ENCODE measurements around the gene SLC13A4. TPM values are rescaled to one million over a fixed set of nuclear protein-coding genes. Genes with fewer than 3 reads are reported as not detected.
A peak's percentile ranks its signal among the peaks of the same experiment; 100 is the strongest.
"Not testable (repeated sequence)": the region's sequence is repeated elsewhere in the genome, so short reads cannot be mapped to it uniquely, and the experiment has no call there.

Gene SLC13A4
- polyA plus RNA-seq, 12 donors, result 0.37 to 4.6 (median 2.2) TPM; not detected in 2

DNA sequence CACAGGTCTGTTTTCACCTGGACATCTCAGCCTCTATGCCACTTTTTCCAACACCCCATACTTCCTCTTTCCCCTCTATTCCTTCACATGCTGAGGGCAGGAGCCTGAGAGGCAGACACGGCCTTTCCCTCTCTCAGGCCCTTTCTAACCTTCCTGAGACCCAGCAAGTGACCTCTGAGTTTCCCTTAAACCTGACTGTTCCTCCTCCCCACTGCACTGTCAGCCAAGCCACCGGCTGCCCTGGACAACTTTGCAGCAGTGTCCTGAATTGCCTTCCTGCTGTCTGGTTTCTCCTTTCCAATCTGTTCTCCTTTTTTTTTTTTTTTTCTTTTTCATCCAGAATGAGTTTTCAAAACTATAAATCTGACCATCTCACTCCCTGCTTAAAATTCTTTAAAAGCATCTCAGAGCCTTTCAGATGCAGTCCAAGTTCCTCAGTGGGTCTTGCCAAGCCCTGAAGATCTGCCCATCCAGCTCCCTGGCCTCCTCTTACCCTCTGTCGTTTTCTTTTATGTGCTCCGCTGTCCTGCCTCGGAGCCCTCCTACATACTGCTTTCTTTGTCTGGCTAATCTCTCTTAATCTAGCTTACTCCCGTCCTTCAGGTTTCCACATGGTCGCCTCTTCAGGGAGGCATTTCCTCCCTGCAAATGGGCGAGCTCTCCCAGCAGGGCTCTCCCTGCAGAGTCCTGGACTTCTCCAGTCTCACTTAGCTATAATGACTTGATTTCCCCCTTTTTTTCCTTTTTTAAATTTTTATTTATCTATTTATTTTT lies 30.5 kb downstream of the SLC13A4 start:
- no peak for DNase-seq

DNA sequence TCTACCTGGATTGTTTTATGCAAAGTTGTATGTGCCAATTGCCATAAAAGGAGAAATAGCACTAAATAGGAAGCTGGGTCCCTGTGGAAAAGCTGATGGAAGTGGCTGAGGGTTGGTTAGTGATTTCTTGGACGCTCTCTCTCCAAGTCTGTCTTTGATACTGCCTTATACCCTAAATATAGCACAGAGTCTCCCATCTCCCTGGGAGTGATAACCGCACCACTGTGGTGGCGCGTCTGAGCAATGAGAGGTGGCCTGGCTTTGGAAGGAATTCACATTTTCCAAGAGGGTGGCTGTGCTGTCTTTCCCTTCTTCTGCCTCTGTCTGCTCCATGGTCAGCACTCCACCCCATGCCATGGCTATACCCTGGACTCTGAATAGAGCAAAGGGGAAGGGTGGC lies 34.4 kb downstream of the SLC13A4 start:
- no peak for DNase-seq

DNA sequence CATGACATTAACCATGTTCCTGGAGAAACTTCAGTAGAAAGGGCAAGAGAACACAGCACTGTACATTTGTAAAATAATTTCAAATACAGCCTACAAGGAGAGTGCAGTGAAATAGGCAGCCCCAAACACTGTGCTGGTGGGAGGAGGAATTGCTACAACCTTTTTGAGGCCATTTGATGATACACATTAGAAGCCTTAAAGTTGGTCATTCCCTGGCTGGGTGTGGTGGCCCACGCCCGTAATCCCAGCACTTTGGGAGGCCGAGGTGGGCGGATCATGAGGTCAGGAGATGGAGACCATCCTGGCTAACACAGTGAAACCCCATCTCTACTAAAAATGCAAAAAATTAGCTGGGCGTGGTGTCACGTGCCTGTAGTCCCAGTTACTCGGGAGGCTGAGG lies 35.4 kb downstream of the SLC13A4 start:
- DNase-seq, result not testable (repeated sequence)

DNA sequence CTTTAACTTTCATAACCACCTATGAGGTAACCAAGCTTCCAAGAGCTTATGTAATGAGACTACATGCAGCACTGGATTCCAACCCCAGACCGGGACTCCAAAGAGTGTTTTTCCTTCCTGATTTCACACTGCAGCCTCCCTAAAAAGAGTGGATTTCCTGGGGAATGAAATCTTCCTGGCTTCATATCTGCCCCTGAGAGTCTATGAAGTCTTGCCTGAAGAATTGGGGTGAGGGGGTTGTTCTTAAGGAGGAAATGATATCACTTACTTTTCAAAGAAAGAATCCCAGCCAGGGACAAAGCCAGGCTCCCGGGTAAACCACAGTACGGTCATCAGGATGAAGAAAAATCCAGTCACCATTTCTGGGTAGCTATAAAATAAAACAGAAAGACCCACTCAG lies 35.9 kb downstream of the SLC13A4 start:
- no peak for DNase-seq

DNA sequence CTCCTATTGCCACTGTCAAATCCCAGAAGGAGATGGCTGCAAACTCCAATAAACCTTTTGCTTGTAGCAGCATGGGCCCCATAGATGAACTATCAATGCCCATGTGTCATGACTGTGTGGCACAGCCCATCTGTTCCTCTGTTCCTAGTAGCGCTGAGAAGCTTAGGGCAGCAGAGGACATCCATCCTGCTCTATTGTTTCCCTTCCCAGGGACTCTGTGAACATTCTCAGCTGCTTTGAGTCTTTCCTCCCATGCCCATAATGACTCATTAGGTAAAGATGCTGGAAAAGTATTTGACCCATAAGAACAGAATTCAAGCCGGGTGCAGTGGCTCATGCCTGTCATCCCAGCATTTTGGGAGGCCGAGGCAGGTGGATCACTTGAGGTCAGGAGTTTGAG lies 37.4 kb downstream of the SLC13A4 start:
- DNase-seq, result no peak

DNA sequence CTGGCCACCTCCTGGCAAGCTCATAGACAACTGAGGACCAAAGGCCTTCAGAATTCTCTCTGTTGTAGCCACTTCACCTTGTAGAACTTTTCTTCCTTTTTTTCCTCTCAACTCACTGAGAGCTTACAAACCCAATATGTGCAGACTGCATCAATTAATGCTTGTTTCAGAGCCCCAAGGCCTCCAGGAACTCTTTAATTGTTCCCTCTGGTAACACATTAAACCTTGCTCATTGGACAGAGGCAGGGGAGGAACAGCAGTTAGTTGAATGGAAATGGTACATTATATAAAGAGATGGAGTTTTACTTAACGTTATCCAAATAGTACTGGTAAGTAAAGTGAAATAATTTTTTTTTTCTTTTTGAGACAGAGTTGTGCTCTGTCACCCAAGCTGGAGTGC lies 40.5 kb downstream of the SLC13A4 start:
- no peak for DNase-seq

DNA sequence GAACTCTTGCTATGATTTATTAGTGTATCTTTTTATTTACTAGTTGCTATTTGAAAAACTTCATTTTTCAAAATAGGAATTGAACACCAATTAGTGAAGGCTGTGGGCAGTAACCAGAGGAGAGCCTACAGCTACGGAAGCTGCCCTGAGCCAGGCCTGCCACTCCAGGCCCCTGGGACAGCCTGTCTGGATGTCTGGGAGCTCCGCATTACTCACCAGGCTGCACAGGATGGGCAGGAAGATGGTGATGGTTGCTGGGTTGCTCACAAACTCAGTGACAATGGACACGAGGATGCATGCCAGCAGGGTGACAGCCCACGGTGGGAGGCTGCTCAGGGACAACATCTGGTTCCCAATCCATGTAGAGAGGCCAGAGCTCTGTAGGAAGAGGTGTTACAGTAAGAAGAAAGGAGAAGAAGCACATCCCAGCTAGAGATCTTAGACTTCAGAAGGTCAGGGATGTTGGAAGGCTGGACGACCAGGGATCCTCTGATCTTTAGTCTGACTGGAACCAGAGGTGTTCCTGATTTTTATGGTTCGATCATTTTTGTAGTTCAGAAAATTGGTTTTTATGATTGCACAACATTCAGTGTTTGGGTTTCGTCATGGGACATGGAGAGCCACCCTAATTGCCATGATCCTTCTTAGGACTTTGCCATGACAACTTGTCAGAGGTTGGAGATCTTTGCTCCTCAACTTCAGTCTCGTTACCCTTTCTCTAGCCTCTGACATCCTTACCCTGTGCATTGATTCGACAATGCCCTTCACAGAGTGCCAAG lies 42.5 kb downstream of the SLC13A4 start:
- no peak for DNase-seq

DNA sequence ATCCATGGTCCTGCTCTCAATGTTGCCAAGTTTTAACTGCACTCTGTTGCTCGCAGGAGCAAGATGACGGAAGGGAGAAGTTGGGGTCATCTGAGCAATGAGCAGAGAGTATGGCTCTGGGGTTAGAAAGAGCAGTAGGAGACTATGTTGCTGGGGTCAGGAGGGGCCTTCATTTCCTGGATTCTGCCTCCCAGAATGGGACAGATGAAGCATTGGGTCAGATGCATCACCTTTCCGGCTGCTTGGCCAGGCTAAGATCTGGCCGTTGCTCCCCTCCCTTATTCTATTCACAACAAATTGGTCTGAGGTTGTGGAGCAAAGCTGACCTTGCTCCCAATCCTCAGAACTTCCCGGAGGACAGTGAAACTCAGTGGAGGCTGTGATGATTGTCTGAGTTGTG lies 43.3 kb downstream of the SLC13A4 start:
- DNase-seq, result no peak

DNA sequence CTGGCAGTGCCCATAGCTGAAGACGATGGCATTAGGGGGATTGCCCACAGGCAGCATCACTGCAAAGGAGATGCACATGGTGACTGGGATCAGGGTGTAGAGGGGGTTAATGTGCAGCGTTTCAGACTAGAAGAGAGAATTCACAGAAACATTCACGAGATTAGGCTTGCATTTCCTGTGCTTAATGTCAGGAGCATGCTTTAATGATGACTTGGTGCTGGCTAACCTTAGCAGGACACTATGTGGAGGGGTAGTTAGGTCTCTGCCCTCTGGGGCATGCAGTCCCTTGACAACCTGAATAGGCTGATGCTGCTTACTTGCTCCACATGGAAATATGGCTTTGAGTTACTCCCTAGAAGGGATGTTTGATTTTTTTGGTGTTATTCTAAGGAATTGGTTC lies 43.9 kb downstream of the SLC13A4 start:
- no peak for DNase-seq

DNA sequence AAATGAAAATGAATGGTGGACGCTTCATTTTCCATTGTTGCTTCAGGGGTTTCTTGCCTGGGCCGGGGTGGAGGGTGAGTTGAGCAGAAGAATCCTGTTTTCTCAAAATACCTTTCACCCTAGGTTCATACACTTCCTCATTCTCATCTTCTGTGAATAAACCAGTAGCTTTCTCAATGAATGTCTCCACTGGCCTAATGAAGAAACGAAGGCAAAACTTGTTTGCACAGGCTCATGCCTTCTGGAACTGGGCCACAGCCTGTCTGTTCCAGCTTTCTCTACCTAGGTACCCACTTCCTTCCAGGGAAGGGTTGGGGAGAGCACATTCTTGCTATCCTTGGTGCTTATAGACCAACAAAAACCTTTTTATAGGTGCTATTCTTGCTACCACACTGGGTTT lies 44.4 kb downstream of the SLC13A4 start:
- DNase-seq, result no peak

DNA sequence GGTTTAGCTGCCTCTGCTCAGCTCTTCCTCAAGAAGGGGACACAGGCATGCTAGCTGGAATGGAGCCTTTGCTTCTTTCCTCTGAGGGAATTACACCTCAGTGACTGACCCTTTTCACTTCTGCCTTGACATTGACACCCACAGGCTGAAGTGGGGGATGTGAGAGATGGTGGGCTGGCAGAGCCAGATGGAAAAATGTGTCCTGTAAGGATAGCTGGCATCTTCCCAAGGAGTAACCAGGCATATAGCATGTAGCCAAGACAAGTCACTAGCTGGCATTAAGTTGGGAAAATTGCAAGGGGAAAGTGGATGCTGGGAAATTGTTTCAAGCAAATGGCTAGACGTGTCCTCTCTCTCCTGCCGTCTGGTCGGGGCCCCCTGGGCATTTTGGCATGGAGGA lies 45.8 kb downstream of the SLC13A4 start:
- no peak for DNase-seq

DNA sequence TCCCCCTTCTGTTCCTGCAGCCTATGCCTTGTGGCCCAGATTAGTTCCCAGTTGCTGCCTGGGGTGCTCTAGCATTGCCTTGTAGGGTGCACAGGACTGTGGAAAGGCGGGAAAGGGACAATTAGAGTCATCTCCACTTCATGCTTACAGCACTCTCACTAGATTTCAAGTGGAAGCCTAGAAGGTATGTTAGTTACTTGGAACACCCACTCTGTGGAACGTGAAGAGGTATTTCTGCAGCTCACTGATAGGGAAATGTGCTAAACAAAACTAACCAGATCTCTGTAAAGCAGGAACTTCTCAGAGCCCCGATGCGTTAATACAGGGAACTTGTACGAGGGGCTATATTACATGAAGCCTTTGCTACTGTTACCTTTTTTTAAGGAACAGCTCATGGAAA lies 46.2 kb downstream of the SLC13A4 start:
- no peak for DNase-seq

DNA sequence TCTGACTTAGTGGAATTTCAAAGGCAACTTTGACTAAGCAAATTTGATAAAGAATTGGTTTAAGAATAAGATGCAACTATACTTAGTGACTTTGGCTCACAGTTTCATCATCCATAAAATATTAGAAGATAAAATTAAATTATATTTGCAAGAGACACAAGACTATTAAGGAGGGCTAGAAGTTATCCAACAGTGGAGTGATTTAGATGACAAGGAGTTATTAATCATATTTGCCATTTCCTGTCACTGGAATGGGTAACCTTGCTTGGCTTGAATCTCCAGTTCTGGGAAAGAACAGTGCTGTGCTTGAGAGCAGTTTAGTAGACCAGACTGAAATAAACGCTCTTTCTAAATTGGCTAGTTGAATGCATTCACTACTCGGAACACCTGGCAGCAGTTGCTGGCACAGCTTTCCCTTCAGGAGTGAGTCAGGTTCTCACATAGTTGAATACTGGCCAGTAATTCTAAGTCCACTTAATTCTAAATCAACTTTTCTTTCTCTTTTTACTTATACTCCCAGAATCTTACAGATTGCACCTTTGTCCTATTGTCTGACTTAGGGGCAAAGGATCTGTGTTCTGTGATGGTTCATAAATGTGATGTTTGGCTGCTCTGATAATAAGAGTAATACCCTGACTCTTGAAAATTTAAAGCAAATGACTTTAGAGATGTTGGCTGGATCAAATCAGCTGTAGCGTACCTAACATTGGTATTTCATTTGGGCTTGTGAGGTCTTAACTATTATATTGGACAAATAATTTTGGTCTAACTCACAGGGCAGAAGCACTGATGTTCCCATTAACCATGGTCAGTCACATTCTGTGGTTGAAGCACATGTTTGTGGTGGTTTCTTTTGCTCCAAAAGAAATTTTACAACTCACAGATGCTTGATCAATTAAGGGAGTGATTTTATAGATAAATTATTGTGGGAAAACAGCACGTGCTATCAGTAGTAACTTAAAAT lies 49.1 kb downstream of the SLC13A4 start:
- DNase-seq, result peak; percentile 35

DNA sequence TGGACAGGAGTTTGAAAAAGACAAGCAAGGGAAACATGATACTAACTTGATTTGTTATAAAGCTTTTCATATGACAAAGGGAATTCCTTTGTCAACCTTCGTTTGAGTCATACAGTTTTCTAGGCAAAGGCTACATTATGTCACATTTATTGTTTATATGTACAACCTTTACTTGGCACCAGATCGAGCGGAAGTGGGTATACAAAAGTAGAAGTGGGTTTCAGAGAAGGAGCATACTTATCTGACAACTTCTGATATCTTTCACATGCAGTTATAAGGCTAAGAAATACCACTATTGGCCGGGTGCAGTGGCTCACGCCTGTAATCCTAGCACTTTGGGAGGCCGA lies 54.7 kb downstream of the SLC13A4 start:
- no peak for DNase-seq

DNA sequence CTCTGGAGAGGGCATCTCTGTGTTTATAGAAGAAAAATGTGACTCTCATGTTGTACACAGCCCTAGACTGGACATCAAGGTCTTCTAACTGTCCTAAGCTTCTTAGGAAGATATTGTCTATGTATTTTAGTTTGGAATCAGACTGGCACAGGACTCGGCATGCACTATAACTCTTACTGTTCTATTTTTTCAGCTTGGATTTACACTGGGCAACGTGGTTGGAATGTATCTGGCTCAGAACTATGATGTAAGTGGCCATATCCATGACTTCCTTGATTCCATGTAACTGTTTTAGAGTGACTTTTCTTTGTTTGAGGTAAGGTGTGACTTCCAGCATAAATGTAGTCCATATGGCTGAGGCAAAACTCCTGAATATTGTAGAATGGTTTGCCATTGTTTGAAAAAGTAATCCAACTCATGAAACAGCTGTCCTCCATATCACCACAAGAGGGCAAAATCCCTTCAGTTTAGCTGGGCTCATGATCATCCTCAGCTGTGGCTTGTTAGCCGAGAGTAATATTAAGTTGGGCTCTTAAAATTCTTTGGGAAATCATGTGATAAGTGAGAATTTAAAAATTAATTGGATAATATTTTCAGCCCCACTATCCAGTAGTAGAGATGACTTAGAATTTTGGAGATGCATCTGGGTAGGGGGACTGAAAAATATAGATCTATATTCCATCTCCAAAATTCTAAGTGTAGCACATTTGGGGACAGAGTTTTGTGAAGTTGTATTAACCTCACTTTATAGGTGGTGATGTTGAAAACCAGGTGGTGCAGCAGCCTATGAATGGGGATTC lies 55.2 kb downstream of the SLC13A4 start:
- peak; percentile 52 for DNase-seq

DNA sequence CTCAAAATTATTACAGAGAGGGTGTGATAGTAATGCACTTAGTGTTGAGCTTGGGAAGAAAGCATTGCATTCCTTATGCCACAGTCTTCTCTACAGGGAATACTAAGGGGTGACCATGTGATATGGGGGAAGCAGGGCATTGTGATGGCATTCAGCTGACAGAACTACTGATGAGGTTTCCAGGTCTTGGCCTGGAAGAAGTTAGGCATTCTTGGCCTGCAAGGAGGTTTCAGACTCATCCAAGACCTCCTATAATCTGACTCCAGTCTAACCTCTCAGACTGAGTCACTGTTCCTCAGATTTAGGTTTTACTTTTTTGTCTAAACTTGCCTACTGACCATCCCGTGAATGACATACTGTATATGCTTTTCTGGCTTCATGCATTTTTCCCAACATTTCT lies 57.8 kb downstream of the SLC13A4 start:
- no peak for DNase-seq

DNA sequence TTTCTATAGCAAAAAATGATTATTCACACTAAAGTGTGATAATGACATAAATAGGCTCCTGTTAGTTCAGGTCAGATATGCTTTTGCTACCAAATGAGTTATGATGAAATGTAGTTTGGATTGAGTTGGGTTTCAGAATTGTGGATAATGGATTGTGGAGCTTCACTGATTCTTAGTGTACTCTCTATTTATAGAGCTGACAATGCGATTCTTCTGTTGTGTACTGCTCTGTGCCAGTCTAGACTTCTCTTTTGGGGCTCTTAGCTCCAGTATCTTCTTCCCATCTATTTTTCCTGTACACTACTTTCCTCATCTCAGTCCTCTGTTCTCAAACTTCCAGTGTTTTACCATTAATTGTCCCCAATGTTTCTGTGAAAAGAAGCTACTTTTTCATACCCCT lies 58.2 kb downstream of the SLC13A4 start:
- DNase-seq, result no peak

DNA sequence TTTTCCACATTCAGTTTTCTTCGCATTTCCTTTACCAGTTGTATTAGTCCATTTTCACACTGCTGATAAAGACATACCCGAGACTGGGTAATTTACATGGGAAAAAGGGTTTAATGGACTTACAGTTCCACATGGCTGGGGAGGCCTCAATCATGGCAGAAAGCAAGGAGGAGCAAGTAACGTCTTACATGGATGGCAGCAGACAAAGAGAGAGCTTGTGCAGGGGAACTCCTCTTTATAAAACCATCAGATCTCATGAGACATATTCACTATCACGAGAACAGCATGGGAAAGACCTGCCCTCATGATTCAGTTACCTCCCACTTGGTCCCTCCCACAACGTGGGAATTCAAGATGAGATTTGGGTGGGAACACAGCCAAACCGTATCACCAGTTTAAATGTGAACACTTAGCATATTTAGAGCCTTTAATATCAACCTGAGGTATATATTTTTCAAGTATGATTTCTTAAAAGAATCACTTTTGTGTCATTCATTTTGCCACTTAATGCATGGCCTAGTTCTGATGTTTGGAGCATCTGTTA lies 59.1 kb downstream of the SLC13A4 start:
- DNase-seq, result not testable (repeated sequence)

DNA sequence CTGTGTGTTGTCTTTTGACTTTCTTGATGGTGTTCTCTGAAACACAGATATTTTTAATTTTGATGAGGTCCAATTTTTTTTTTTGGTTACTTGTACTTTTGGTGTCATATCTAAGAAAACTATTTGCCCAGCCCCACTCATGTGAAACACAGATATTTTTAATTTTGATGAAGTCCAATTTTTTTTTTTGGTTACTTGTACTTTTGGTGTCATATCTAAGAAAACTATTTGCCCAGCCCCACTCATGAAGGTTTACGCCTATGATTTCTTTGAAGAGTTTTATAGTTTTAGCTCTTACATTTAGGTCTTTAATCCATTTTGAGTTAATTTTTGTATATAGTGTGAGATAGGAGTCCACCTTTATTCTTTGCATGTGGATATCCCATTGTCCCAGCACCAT lies 60.4 kb downstream of the SLC13A4 start:
- not testable (repeated sequence) for DNase-seq

DNA sequence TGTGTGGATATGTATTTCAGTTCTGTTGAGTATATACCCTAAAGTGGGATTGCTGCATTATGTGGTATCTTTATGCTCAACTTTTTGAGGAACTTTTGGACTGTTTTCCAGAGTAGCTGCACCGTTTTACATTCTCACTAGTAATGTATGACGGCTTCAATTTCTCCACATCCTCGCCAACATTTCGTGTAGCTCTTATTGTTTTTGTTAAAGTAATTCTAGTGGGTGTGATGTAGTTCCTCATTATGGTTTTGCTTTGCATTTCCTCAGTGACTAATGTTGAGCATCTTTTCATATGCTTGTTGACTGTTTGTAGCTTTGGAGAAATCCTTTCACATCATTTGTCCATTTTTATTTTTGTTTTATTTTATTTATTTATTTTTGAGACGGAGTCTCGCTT lies 61.1 kb downstream of the SLC13A4 start:
- no peak for DNase-seq

DNA sequence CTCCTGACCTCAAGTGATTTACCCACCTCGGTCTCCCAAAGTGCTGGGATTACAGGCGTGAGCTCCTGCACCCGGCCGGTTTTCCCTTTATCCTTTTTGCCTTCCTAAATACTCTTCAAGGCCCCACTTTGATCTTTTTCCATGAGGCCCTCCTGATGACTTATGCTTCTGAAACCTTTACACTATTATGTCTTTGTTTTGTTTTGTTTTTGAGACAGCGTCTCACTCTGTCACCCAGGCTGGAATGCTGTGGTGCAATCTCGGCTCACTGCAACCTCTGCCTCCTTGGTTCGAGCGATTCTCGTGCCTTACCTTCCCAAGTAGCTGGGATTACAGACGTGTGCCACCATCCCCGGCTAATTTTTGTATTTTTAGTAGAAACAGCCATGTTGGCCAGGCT lies 61.8 kb downstream of the SLC13A4 start:
- no peak for DNase-seq
